K562 (cell line): ENCODE results near the gene SLC22A4. TPM values are rescaled to one million over a fixed set of nuclear protein-coding genes. Genes with fewer than 3 reads are reported as not detected.
A peak's percentile ranks its signal among the peaks of the same experiment; 100 is the strongest.

Experiments used
- ATAC-seq: fragments of 200-7000 bp; cut with Tn5 transposase; 3 replicates; pipeline ENCODE4 v1.9.1; 2020; ENCODE audit warnings: moderate library complexity
- BruUV-seq: library from RNA; stranded (reverse); fragments of 400-500 nt; replicated peaks from 2 replicates; lab custom pipeline; 2021; lab: Mats Ljungman, UMichigan
- CTCF ChIA-PET: fragments of 300-600 bp; formaldehyde crosslinking; extraction: SDS; loops from one replicate; lab custom pipeline; 2021; ENCODE audit warnings: low intra/inter-chr PET ratio; lab: Yijun Ruan, JAX
- POLR2A ChIA-PET: fragments of 300-600, 350-650 bp; sonication (Branson Sonifier 250); formaldehyde crosslinking; extraction: SDS; loops from one replicate; lab custom pipeline; 2021; ENCODE audit warnings: antibody characterized with exemption, inconsistent platforms; lab: Yijun Ruan, JAX
- DNase-seq, 4 experiments: peaks; one replicate each; pipeline versions ENCODE4 v3.0.0 to v3.0.0-alpha.2; 2011 to 2018; ENCODE audit warnings: low spot score in 3 of 4, mixed read lengths in 3 of 4; ENCODE audit errors: extremely low read depth in 1 of 4
- FAIRE-seq: peaks from 2 replicates; lab custom pipeline; 2011; peaks lifted over from hg19 to GRCh38; lab: Jason Lieb, UNC
- H2AFZ ChIP-seq: 2 replicates; pipeline ENCODE4 v1.6.0; 2011; ENCODE audit warnings: low read depth, low read length, control low read depth, inconsistent platforms
- H3K27ac ChIP-seq: fragments of 200-600 bp; 3 replicates; pipeline ENCODE4 v1.8.0; 2011; ENCODE audit warnings: low read depth, mild to moderate bottlenecking, control low read depth, inconsistent platforms, low read length, moderate library complexity, mixed read lengths; ENCODE audit errors: extremely low read depth
- H3K27me3 ChIP-seq, 2 experiments: fragments of 300-600 bp in 1 of 2; 2 replicates in 1 of 2; 3 replicates in 1 of 2; pipeline versions ENCODE4 v1.6.0 to v1.8.0; 2011; ENCODE audit warnings: inconsistent platforms in 2 of 2, low read length in 2 of 2, mild to moderate bottlenecking in 1 of 2, mixed read lengths in 1 of 2, moderate library complexity in 1 of 2; ENCODE audit not compliant: control insufficient read depth in 2 of 2, insufficient read depth in 2 of 2
- H3K36me3 ChIP-seq: fragments of 300-600 bp; 3 replicates; pipeline ENCODE4 v1.8.0; 2011; ENCODE audit warnings: mild to moderate bottlenecking, low read length, inconsistent platforms; ENCODE audit not compliant: control insufficient read depth, insufficient read depth
- H3K4me1 ChIP-seq, 2 experiments: fragments of 200-600 bp in 1 of 2; replicated peaks in 1 of 2; 2 replicates in 1 of 2; 3 replicates in 1 of 2; pipeline versions ENCODE4 v1.5.1 to v1.8.0; 2011; ENCODE audit warnings: inconsistent platforms in 2 of 2, low read length in 2 of 2, mild to moderate bottlenecking in 1 of 2, mixed read lengths in 1 of 2, moderate library complexity in 1 of 2; ENCODE audit not compliant: control insufficient read depth in 2 of 2, insufficient read depth in 2 of 2
- H3K4me2 ChIP-seq: 2 replicates; pipeline ENCODE4 v1.6.1; 2011; ENCODE audit warnings: low read length, control low read depth, inconsistent platforms, mixed read lengths; ENCODE audit not compliant: insufficient read depth
- H3K4me3 ChIP-seq: fragments of 200-600 bp; sonication (generic), shearing (Covaris generic); 2 replicates; pipeline ENCODE4 v1.5.1; 2016; ENCODE audit warnings: control low read depth, inconsistent platforms
- H3K79me2 ChIP-seq: fragments of 200-600 bp; 3 replicates; pipeline ENCODE4 v1.8.0; 2011; ENCODE audit warnings: low read length, inconsistent platforms; ENCODE audit not compliant: control insufficient read depth, insufficient read depth
- H3K9ac ChIP-seq, 2 experiments: 2 replicates each; pipeline versions ENCODE4 v1.6.0 to v1.6.1; 2011; ENCODE audit warnings: low read depth in 2 of 2, low read length in 2 of 2, control low read depth in 1 of 2, inconsistent platforms in 1 of 2, mild to moderate bottlenecking in 1 of 2, mixed read lengths in 1 of 2; ENCODE audit not compliant: insufficient read depth in 1 of 2
- H3K9me1 ChIP-seq: one replicate; pipeline ENCODE4 v1.6.0; 2011; ENCODE audit warnings: inconsistent platforms, mild to moderate bottlenecking, low read length, moderate library complexity; ENCODE audit not compliant: control insufficient read depth, insufficient read depth
- H3K9me3 ChIP-seq: replicated peaks from 2 replicates; pipeline ENCODE4 v1.5.1; 2011; ENCODE audit warnings: low read depth, low read length, inconsistent platforms; ENCODE audit not compliant: control insufficient read depth, insufficient read depth
- H4K20me1 ChIP-seq: replicated peaks from 2 replicates; pipeline ENCODE4 v1.6.1; 2011; ENCODE audit warnings: low read length, inconsistent platforms, mixed read lengths; ENCODE audit not compliant: control insufficient read depth, insufficient read depth
- ATF6 ChIP-seq: sonication (generic); formaldehyde crosslinking; IDR thresholded peaks from 2 replicates; pipeline ENCODE4 v1.4.0; 2020; ENCODE audit warnings: mild to moderate bottlenecking, missing genetic modification reagents
- CEBPB ChIP-seq: fragments of 450-650 bp; IDR thresholded peaks from 2 replicates; pipeline ENCODE4 v1.6.1; 2016; ENCODE audit warnings: missing genetic modification characterization, missing compliant biosample characterization
- CEBPG ChIP-seq, 3 experiments: fragments of 200-800 bp in 1 of 3; sonication (Bioruptor generic) in 1 of 3; sonication (generic) in 1 of 3; formaldehyde crosslinking in 1 of 3; IDR thresholded peaks in 2 of 3; conservative IDR thresholded peaks in 1 of 3; 2 replicates each; pipeline versions ENCODE4 v1.6.1 to v1.8.0; 2016 to 2022; ENCODE audit warnings: missing compliant biosample characterization in 2 of 3, missing genetic modification characterization in 2 of 3, mild to moderate bottlenecking in 1 of 3, missing genetic modification reagents in 1 of 3
- CHD1 ChIP-seq: fragments of 200-600 bp; sonication (generic); IDR thresholded peaks from one replicate; pipeline ENCODE4 v1.6.1; 2012; ENCODE audit warnings: mild to moderate bottlenecking, moderate library complexity, low read length, inconsistent platforms
- CREBBP ChIP-seq: IDR thresholded peaks from one replicate; pipeline ENCODE4 v1.6.1; 2012; ENCODE audit warnings: low read depth, mild to moderate bottlenecking, control low read depth, inconsistent platforms, low read length
- EHMT2 ChIP-seq: fragments of 450-650 bp; IDR thresholded peaks from 2 replicates; pipeline ENCODE4 v1.6.1; 2018; ENCODE audit warnings: antibody characterized with exemption
- GTF2A2 ChIP-seq: IDR thresholded peaks from 2 replicates; pipeline ENCODE4 v1.6.1; 2016; ENCODE audit warnings: mild to moderate bottlenecking, missing genetic modification characterization, missing compliant biosample characterization
- MEIS2 ChIP-seq: fragments of 450-650 bp; IDR thresholded peaks from 2 replicates; pipeline ENCODE4 v1.6.1; 2014; ENCODE audit warnings: mild to moderate bottlenecking; ENCODE audit not compliant: partially characterized antibody
- RBM14 ChIP-seq: fragments of 200-400 bp; formaldehyde crosslinking; IDR thresholded peaks from 2 replicates; pipeline ENCODE4 v1.6.1; 2018; ENCODE audit warnings: low read depth, mild to moderate bottlenecking, low read length, moderate library complexity, borderline replicate concordance; ENCODE audit not compliant: insufficient read depth
- SMARCC2 ChIP-seq: fragments of 450-650 bp; IDR thresholded peaks from 2 replicates; pipeline ENCODE4 v1.6.1; 2017; ENCODE audit warnings: antibody characterized with exemption, moderate library complexity, mild to moderate bottlenecking, low read depth
- SOX6 ChIP-seq: fragments of 450-650 bp; IDR thresholded peaks from 2 replicates; pipeline ENCODE4 v1.6.1; 2014; ENCODE audit warnings: mild to moderate bottlenecking
- XRCC5 ChIP-seq: fragments of 200-400 bp; formaldehyde crosslinking; IDR thresholded peaks from 2 replicates; pipeline ENCODE4 v1.6.1; 2017; ENCODE audit warnings: low read depth, mild to moderate bottlenecking, low read length
- ZFPM2 ChIP-seq: fragments of 250-450 bp; sonication (Bioruptor Pico); IDR thresholded peaks from 2 replicates; pipeline ENCODE4 v1.5.1; 2022; ENCODE audit warnings: mild to moderate bottlenecking
- ZNF239 ChIP-seq: fragments of 250-450 bp; sonication (Bioruptor Pico); IDR thresholded peaks from 2 replicates; pipeline ENCODE4 v1.4.0; 2020; ENCODE audit warnings: mild to moderate bottlenecking
- WGBS: fragments of 100-300 bp; shearing (Covaris generic); methylation state at CpG from one replicate; pipeline ENCODE4 v1.1.6; 2016; ENCODE audit warnings: low coverage, mixed read lengths; ENCODE audit not compliant: insufficient coverage; ENCODE audit errors: missing lambda C conversion rate; 5-methylcytosine and 5-hydroxymethylcytosine counted together
- in situ Hi-C: fragments of 300-500 bp; cut with MboI; formaldehyde crosslinking; loops from 4 replicates; pipeline ENCODE4 v1.15.0; 2018; ENCODE audit warnings: inconsistent platforms, mixed read lengths
- intact Hi-C: fragments of 100-400 bp; cut with micrococcal nuclease; formaldehyde crosslinking; loops from 2 replicates; pipeline ENCODE4 v1.14.2; 2022
- polyA plus RNA-seq, 8 experiments: library from polyadenylated mRNA; depleted of rRNA in 4 of 8; stranded (reverse) in 5 of 8; unstranded in 3 of 8; fragments of >200 nt; fragmentation: Nextera tagmentation in 2 of 8; fragmentation: Illumina TruSeq in 1 of 8; extraction: Ambion mirVana in 2 of 8; extraction: Trizol in 1 of 8; gene quantifications; 2 replicates each; pipeline versions ENCODE4 v1.2.1 to v1.2.3, GENCODE V29; 2011 to 2014; ENCODE audit warnings: inconsistent platforms in 1 of 8, missing spikeins in 1 of 8
- total RNA-seq, 7 experiments: library from RNA; depleted of rRNA in 6 of 7; stranded (reverse); fragments of >200 nt in 6 of 7; fragmentation: Illumina TruSeq in 2 of 7; extraction: Trizol in 2 of 7; gene quantifications; 2 replicates each; pipeline versions ENCODE4 v1.2.1 to v1.2.3, GENCODE V29; 2011 to 2021; ENCODE audit warnings: low replicate concordance in 1 of 7

Gene SLC22A4
- total and polyA plus RNA-seq, 9 of the 15 experiments (the other 6 are each of a cell fraction or from before 2014, with no cell fraction given): 2.7 to 9.5 (median 6.2) TPM

GRCh38 chr5:132339502-132339901 lies 45.3 kb downstream of the SLC22A4 start:
- H4K20me1 ChIP-seq: no peaks in the 10 kb centered on the region

GRCh38 chr5:132342291-132343180 lies 48.3 kb downstream of the SLC22A4 start:
- ChIA-PET CTCF (no interaction called here), POLR2A (interaction anchor here (0.6 kb wide), 1 partner anchor 80 kb away, joined by 3 read pairs; no protein-coding TSS in a partner anchor)
- Histone ChIP-seq H3K79me2 (no peaks in the 10 kb centered on the region), H3K36me3 (peaks cover 44% of the 10 kb centered on the region), H3K27me3 (no peaks in the 10 kb centered on the region), H4K20me1 (no peaks in the 10 kb centered on the region), H3K9ac (no peak overlapping the region; a peak in 1 of 4 replicates), H3K27ac (no peak overlapping the region), H3K9me3 (no peaks in the 10 kb centered on the region), H3K4me1 (peaks cover 0 to 26% of the 10 kb centered on the region in 2 experiments; a peak in 4 of 5 replicates), H3K4me2 (no peak overlapping the region), H3K4me3 (no peak overlapping the region), H3K9me1 (no peaks in the 10 kb centered on the region), H2AFZ (no peak overlapping the region)
- 62% methylated on average over 5 of the region's 5 CpGs for WGBS
- no TSS peak for BruUV-seq
- ATAC-seq: peak; percentile 74
- no peak for FAIRE-seq
- DNase-seq: no peak
- in situ Hi-C loops: no loop called here
- intact Hi-C loops: no loop called here
- TF ChIP-seq CREBBP (no peak), EHMT2 (no peak), CEBPB (tag) (peak; percentile 98), MEIS2 (no peak), ATF6 (CRISPR knock-in tag) (no peak), CEBPG (CRISPR knock-in tag; IDR thresholded peaks at IDR 0.05) (peak; percentile 55; the same call in 1 of the 2 replicates), CEBPG (tag; conservative IDR thresholded peaks at IDR 0.05 in 1 of 2, IDR thresholded peaks at IDR 0.05 in 1 of 2) (peak; percentile 86 to 95), RBM14 (no peak), ZNF239 (CRISPR knock-in tag) (no peak), SOX6 (0 out of 2 replicates have a peak, but pooled peaks have one; percentile 24)

More at GRCh38 chr5:132339502-132339901, 45.3 kb downstream of the SLC22A4 start:
- intact Hi-C loops: no loop called here
- Histone ChIP-seq H3K4me1 (peaks cover 0 to 17% of the 10 kb centered on the region in 2 experiments; a peak in 3 of 5 replicates), H3K36me3 (peaks cover 65% of the 10 kb centered on the region), H2AFZ (no peak overlapping the region), H3K79me2 (no peaks in the 10 kb centered on the region), H3K9me1 (no peaks in the 10 kb centered on the region), H3K9me3 (no peaks in the 10 kb centered on the region), H3K27me3 (no peaks in the 10 kb centered on the region), H3K27ac (no peak overlapping the region)
- ChIA-PET POLR2A (interaction anchor here (0.7 to 1.1 kb wide), 2 partner anchors 29 to 156 kb away, joined by 3 to 5 read pairs; no protein-coding TSS in a partner anchor), CTCF (no interaction called here)
- in situ Hi-C loops: no loop called here
- DNase-seq: no peak
- BruUV-seq: no TSS peak
- no peak for ATAC-seq
- FAIRE-seq: no peak
- TF ChIP-seq CHD1: no peak
- no peak for TF ChIP-seq SMARCC2
- TF ChIP-seq XRCC5: no peak
- TF ChIP-seq ZFPM2 (CRISPR knock-in tag): no peak
- no peak for TF ChIP-seq GTF2A2 (tag)
- TF ChIP-seq, all 486 proteins: peak for 0
- no peak overlapping the region for H3K4me2 ChIP-seq
- no peak overlapping the region for H3K9ac ChIP-seq
- H3K4me3 ChIP-seq: no peak overlapping the region
